Measurements from ENCODE around the gene ZNF559. TPM values are rescaled to one million over a fixed set of nuclear protein-coding genes. Genes with fewer than 3 reads are reported as not detected.

Gene ZNF559
- total RNA-seq, 1 experiment from 2014 or later = 15.1 TPM

- TF ChIP-seq ZNF425 (CRISPR knock-in tag; conservative IDR thresholded peaks at IDR 0.05) (no peak), ZNF121 (CRISPR knock-in tag; IDR thresholded peaks at IDR 0.05) (no peak), ZNF423 (CRISPR knock-in tag; IDR thresholded peaks at IDR 0.05) (no peak)
Observed at GRCh38 chr19:9353011-9353410, 29.0 kb downstream of the ZNF559 start (continued).

- peaks cover 63% of the 10 kb centered on the region for H3K36me3 Mint-ChIP-seq
- no peak for DNase-seq (ENCODE audit: low spot score)
- no peak overlapping the region for H3K27ac Mint-ChIP-seq
- no peaks in the 10 kb centered on the region; the same call in 1 of the 2 replicates for H3K27me3 Mint-ChIP-seq (ENCODE audit: low read depth)
- ChIA-PET CTCF (no interaction called here), POLR2A (no interaction called here)
- H3K4me3 Mint-ChIP-seq = no peak overlapping the region
- no peak for ATAC-seq
- H3K4me1 Mint-ChIP-seq = no peaks in the 10 kb centered on the region
- peaks cover 38% of the 10 kb centered on the region for H3K9me3 Mint-ChIP-seq
- TF ChIP-seq FOXK1 (CRISPR knock-in tag; IDR thresholded peaks at IDR 0.05) (no peak), MYBL2 (CRISPR knock-in tag; IDR thresholded peaks at IDR 0.05) (no peak), IRF2 (CRISPR knock-in tag; IDR thresholded peaks at IDR 0.05; ENCODE audit: borderline replicate concordance, low read depth) (no peak), ELF4 (CRISPR knock-in tag; IDR thresholded peaks at IDR 0.05; ENCODE audit: low read depth) (no peak), E2F5 (CRISPR knock-in tag; IDR thresholded peaks at IDR 0.05) (no peak), NR2C2 (CRISPR knock-in tag; IDR thresholded peaks at IDR 0.05) (no peak), PRRX2 (CRISPR knock-in tag; IDR thresholded peaks at IDR 0.05) (no peak), TCF7 (CRISPR knock-in tag; IDR thresholded peaks at IDR 0.05; ENCODE audit: low read depth) (no peak), SP1 (CRISPR knock-in tag; conservative IDR thresholded peaks at IDR 0.05) (no peak), FOXJ3 (CRISPR knock-in tag; IDR thresholded peaks at IDR 0.05; ENCODE audit: borderline replicate concordance) (no peak), ARID4B (CRISPR knock-in tag; IDR thresholded peaks at IDR 0.05; ENCODE audit: borderline replicate concordance) (no peak), GABPB1 (CRISPR knock-in tag; IDR thresholded peaks at IDR 0.05) (no peak), ZNF232 (CRISPR knock-in tag; IDR thresholded peaks at IDR 0.05) (no peak)
Observed at GRCh38 chr19:9354651-9355050, 30.7 kb downstream of the ZNF559 start.

GRCh38 chr19:9362905-9363304 is 38.9 kb downstream of the ZNF559 start, which contains the start of gene ZNF177:
ZNF177 (plus strand) TSS chr19:9363013; CDS start chr19:9378312, 15,299 bp downstream.
- DNase-seq (ENCODE audit: low spot score) (peak; percentile 17), ATAC-seq (no peak)
- TF ChIP-seq CREB1 (CRISPR knock-in tag; IDR thresholded peaks at IDR 0.05) (no peak), FOXP4 (CRISPR knock-in tag; IDR thresholded peaks at IDR 0.05) (no peak)
- H3K27me3 Mint-ChIP-seq (ENCODE audit: low read depth) = peaks cover 6% of the 10 kb centered on the region
- no peaks in the 10 kb centered on the region for H3K4me1 Mint-ChIP-seq
- H3K27ac Mint-ChIP-seq = no peak within 1 kb of the TSS
- POLR2A ChIA-PET = no interaction called here
- H3K9me3 Mint-ChIP-seq = peaks cover 55% of the 10 kb centered on the region
- CTCF ChIA-PET = no interaction called here
- H3K4me3 Mint-ChIP-seq = peak within 1 kb of the TSS; percentile 32
- H3K36me3 Mint-ChIP-seq = peaks cover 62% of the 10 kb centered on the region

Data from WTC11 (cell line).